ENCODE results near the gene ABCA4. TPM values are rescaled to one million over a fixed set of nuclear protein-coding genes. Genes with fewer than 3 reads are reported as not detected.
A peak's percentile ranks its signal among the peaks of the same experiment; 100 is the strongest.

ABCA4 gene
- total RNA-seq, 1 experiment from 2014 or later, result 0.29 TPM

- no TSS peak for BruUV-seq (replicated peaks)
Measured at GRCh38 chr1:93990010-93990409, 130.9 kb downstream of the ABCA4 start.

GRCh38 chr1:93989601-93990000, 131.3 kb downstream of the ABCA4 start:
- Histone ChIP-seq H3K4me3 (ENCODE audit: low read length) (no peak overlapping the region), H3K9me2 (replicated peaks; ENCODE audit: low read length) (no peaks in the 10 kb centered on the region), H3K9me3 (ENCODE audit: low read length) (no peaks in the 10 kb centered on the region), H3K4me2 (ENCODE audit: low read length) (peak overlapping the region; percentile 33; the same call in 1 of the 2 replicates), H3K4me1 (ENCODE audit: insufficient read depth, low read length) (peaks cover 19% of the 10 kb centered on the region), H2AFZ (ENCODE audit: low read length) (no peak overlapping the region), H3K27me3 (ENCODE audit: low read length) (no peaks in the 10 kb centered on the region), H3K36me3 (ENCODE audit: low read depth, low read length) (no peaks in the 10 kb centered on the region), H3F3A (ENCODE audit: low read length, unreplicated experiment) (no peaks in the 10 kb centered on the region), H3K79me2 (ENCODE audit: low read length) (no peaks in the 10 kb centered on the region), H3K9ac (ENCODE audit: low read length) (no peak overlapping the region), H4K20me1 (ENCODE audit: low read length) (no peaks in the 10 kb centered on the region), H3K27ac (ENCODE audit: low read length) (no peak overlapping the region)
- ATAC-seq, result no peak
- POLR2A ChIA-PET (ENCODE audit: unreplicated experiment), result interaction anchor here (0.6 kb wide), 1 partner anchor 78 kb away, joined by 3 read pairs; no protein-coding TSS in a partner anchor
- CTCF ChIA-PET, result no interaction called here
- intact Hi-C loops (cut with micrococcal nuclease), result no loop called here
- DNase-seq, result no peak
- BruUV-seq (replicated peaks), result no TSS peak
- no peak for TF ChIP-seq EZH2phosphoT487 (IDR thresholded peaks at IDR 0.05; ENCODE audit: borderline replicate concordance, low read length)
- TF ChIP-seq EZH2 (IDR thresholded peaks at IDR 0.05; ENCODE audit: low read length, unreplicated experiment), result no peak
- TF ChIP-seq CTCF (conservative IDR thresholded peaks at IDR 0.05; ENCODE audit: low read depth, low read length), result no peak

More at GRCh38 chr1:93990010-93990409, 130.9 kb downstream of the ABCA4 start:
- ATAC-seq, result no peak
- ChIA-PET CTCF (no interaction called here), POLR2A (ENCODE audit: unreplicated experiment) (interaction anchor here (0.6 kb wide), 1 partner anchor 78 kb away, joined by 3 read pairs; no protein-coding TSS in a partner anchor)
- no peaks in the 10 kb centered on the region for H4K20me1 ChIP-seq (ENCODE audit: low read length)
- no peaks in the 10 kb centered on the region for H3K9me3 ChIP-seq (ENCODE audit: low read length)
- H3K79me2 ChIP-seq (ENCODE audit: low read length), result no peaks in the 10 kb centered on the region
- H2AFZ ChIP-seq (ENCODE audit: low read length), result no peak overlapping the region
- intact Hi-C loops (cut with micrococcal nuclease), result no loop called here
- H3K9ac ChIP-seq (ENCODE audit: low read length), result no peak overlapping the region
- no peak overlapping the region for H3K27ac ChIP-seq (ENCODE audit: low read length)
- peaks cover 19% of the 10 kb centered on the region for H3K4me1 ChIP-seq (ENCODE audit: insufficient read depth, low read length)
- no peak overlapping the region for H3K4me3 ChIP-seq (ENCODE audit: low read length)
- H3F3A ChIP-seq (ENCODE audit: low read length, unreplicated experiment), result no peaks in the 10 kb centered on the region
- DNase-seq, result no peak
- H3K4me2 ChIP-seq (ENCODE audit: low read length), result no peak overlapping the region
- H3K27me3 ChIP-seq (ENCODE audit: low read length), result no peaks in the 10 kb centered on the region
- TF ChIP-seq EZH2 (IDR thresholded peaks at IDR 0.05; ENCODE audit: low read length, unreplicated experiment), result no peak
- TF ChIP-seq CTCF (conservative IDR thresholded peaks at IDR 0.05; ENCODE audit: low read depth, low read length), result no peak
- no peak for TF ChIP-seq EZH2phosphoT487 (IDR thresholded peaks at IDR 0.05; ENCODE audit: borderline replicate concordance, low read length)
- no peaks in the 10 kb centered on the region for H3K36me3 ChIP-seq (ENCODE audit: low read depth, low read length)
- H3K9me2 ChIP-seq (replicated peaks; ENCODE audit: low read length), result no peaks in the 10 kb centered on the region

- peak; percentile 75 for DNase-seq
- no peak; the same call in 1 of the 2 replicates for ATAC-seq
- POLR2A ChIA-PET (ENCODE audit: unreplicated experiment), result no interaction called here
- H2AFZ ChIP-seq (ENCODE audit: low read length), result peak overlapping the region; percentile 27; the same call in 1 of the 2 replicates
- H3K9me3 ChIP-seq (ENCODE audit: low read length), result no peaks in the 10 kb centered on the region
- BruUV-seq (replicated peaks), result no TSS peak
- H3K79me2 ChIP-seq (ENCODE audit: low read length), result no peaks in the 10 kb centered on the region
- H3K27ac ChIP-seq (ENCODE audit: low read length), result no peak overlapping the region
- no peaks in the 10 kb centered on the region for H3K36me3 ChIP-seq (ENCODE audit: low read depth, low read length)
- no peak overlapping the region for H3K4me3 ChIP-seq (ENCODE audit: low read length)
- H3F3A ChIP-seq (ENCODE audit: low read length, unreplicated experiment), result no peaks in the 10 kb centered on the region
- no peaks in the 10 kb centered on the region for H3K9me2 ChIP-seq (replicated peaks; ENCODE audit: low read length)
- intact Hi-C loops (cut with micrococcal nuclease), result no loop called here
- TF ChIP-seq EZH2phosphoT487 (IDR thresholded peaks at IDR 0.05; ENCODE audit: borderline replicate concordance, low read length) (no peak), EZH2 (IDR thresholded peaks at IDR 0.05; ENCODE audit: low read length, unreplicated experiment) (no peak), CTCF (conservative IDR thresholded peaks at IDR 0.05; ENCODE audit: low read depth, low read length) (no peak)
- H3K9ac ChIP-seq (ENCODE audit: low read length), result no peak overlapping the region
- no peaks in the 10 kb centered on the region for H3K27me3 ChIP-seq (ENCODE audit: low read length)
- CTCF ChIA-PET, result no interaction called here
- H3K4me1 ChIP-seq (ENCODE audit: insufficient read depth, low read length), result peaks cover 19% of the 10 kb centered on the region
- H3K4me2 ChIP-seq (ENCODE audit: low read length), result peak overlapping the region; percentile 33
- H4K20me1 ChIP-seq (ENCODE audit: low read length), result no peaks in the 10 kb centered on the region
Measured at GRCh38 chr1:93988634-93989350, 132.2 kb downstream of the ABCA4 start.
